Measurements from ENCODE around the gene CRACDL. TPM values are rescaled to one million over a fixed set of nuclear protein-coding genes. Genes with fewer than 3 reads are reported as not detected.
A peak's percentile ranks its signal among the peaks of the same experiment; 100 is the strongest.

Gene CRACDL
- total RNA-seq, 4 donors from 2014 or later: 5.2 to 10.6 (median 8.1) TPM

DNA sequence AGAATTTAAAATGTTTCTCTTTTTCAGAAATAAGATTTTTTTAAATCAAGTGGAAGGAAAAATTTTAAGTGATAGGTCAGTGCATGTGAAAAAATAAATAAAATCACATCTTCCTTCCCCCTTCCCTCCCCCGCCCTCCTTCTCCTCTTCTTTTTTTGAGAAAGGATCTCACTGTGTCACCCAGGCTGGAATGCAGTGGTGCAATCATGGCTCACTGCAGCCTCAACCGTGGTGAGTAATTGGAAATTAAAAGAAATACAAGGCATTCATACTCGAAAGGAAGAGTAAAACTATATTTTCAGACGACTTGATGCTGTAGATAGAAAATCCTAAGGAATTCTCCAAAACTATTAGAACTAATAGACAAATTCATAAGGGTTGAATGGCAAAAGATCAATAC is 16.9 kb upstream of the CRACDL start:
- H3K9me3 ChIP-seq: no peaks in the 10 kb centered on the region
- H3K4me3 ChIP-seq (replicated peaks in 1 of 3): no peak overlapping the region
- H3K4me1 ChIP-seq: no peaks in the 10 kb centered on the region
- intact Hi-C loops (cut with DNase I): no loop called here
- H3K36me3 ChIP-seq: no peaks in the 10 kb centered on the region
- 83 to 86% methylated on average over 4 of the region's 4 CpGs for WGBS, 2 donors
- H3K27ac ChIP-seq: no peak overlapping the region
- no peak for DNase-seq
- H3K27me3 ChIP-seq: no peaks in the 10 kb centered on the region
- TF ChIP-seq, protein P1, sequence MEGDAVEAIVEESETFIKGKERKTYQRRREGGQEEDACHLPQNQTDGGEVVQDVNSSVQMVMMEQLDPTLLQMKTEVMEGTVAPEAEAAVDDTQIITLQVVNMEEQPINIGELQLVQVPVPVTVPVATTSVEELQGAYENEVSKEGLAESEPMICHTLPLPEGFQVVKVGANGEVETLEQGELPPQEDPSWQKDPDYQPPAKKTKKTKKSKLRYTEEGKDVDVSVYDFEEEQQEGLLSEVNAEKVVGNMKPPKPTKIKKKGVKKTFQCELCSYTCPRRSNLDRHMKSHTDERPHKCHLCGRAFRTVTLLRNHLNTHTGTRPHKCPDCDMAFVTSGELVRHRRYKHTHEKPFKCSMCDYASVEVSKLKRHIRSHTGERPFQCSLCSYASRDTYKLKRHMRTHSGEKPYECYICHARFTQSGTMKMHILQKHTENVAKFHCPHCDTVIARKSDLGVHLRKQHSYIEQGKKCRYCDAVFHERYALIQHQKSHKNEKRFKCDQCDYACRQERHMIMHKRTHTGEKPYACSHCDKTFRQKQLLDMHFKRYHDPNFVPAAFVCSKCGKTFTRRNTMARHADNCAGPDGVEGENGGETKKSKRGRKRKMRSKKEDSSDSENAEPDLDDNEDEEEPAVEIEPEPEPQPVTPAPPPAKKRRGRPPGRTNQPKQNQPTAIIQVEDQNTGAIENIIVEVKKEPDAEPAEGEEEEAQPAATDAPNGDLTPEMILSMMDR (IDR thresholded peaks at IDR 0.05): no peak

DNA sequence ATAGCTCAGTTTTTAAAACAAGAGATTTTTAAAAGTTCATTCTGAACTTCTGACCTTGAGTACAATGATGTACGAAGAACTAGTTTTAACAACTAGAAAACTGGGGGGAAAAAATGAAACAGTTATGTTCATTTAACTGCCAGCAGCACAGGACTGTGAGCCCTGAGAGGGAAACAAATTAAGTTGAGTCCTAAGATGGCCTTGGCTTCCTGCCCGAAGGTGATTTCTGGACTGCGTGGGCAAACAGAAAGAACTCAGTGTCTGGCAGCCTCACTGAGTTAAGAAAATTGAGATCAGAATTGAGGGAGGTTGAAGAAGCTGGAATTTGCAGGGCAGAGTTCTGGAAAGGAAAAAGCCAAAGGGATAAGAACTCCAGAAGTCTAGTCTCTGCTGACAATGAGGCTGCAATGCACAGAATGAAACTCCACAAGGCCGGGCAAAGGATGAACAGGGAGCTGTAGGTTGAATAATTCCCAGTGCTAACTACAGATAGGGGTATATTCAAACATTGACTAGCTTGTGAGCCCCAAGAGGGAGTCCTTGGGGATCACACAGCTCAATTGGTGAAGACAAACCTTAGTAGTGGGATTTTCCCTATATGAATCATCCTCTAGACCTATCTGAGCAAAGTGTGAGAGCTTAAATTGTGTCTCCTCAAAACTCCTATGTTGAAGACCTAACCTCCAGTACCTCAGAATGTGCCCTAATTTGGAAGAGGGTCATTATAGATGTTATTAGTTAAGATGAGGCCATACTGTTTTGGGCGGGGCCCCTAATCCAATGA is 13.1 kb upstream of the CRACDL start:
- Histone ChIP-seq H3K36me3 (no peaks in the 10 kb centered on the region), H3K9me3 (no peaks in the 10 kb centered on the region), H3K27ac (no peak overlapping the region), H3K4me3 (replicated peaks in 1 of 3) (no peak overlapping the region), H3K4me1 (no peaks in the 10 kb centered on the region), H3K27me3 (no peaks in the 10 kb centered on the region)
- intact Hi-C loops (cut with DNase I): no loop called here
- peak; percentile 86 to 89 for DNase-seq
- TF ChIP-seq POLR2A (IDR thresholded peaks at IDR 0.05): no peak
- TF ChIP-seq, protein P1 (IDR thresholded peaks at IDR 0.05): no peak
- WGBS, 2 donors: 45 to 46% methylated on average over 5 of the region's 5 CpGs

DNA sequence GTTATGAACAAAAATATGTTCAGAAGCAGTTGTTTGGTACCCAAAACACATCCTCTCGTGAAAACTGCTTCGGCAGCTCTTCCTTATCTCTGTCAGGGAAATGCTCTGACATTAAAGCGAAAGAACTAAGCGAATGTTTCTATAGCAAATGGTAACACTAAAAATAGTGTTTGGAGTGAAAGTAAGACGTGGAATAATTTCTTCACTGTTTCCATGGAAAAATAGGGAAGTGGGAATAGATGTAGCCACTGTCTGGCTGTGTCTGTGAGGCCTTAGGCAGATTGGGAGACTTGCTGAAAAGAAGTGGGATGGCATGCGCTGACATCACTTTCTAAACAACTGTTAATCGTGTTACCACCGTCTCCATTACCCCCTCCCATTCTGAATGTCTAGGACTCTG is 11.5 kb upstream of the CRACDL start:
- no peak for DNase-seq
- Histone ChIP-seq H3K4me3 (replicated peaks in 1 of 3) (no peak overlapping the region), H3K4me1 (no peaks in the 10 kb centered on the region), H3K27ac (no peak overlapping the region), H3K27me3 (no peaks in the 10 kb centered on the region), H3K36me3 (no peaks in the 10 kb centered on the region), H3K9me3 (no peaks in the 10 kb centered on the region)
- intact Hi-C loops (cut with DNase I): no loop called here
- 79 to 84% methylated on average over 8 of the region's 8 CpGs for WGBS, 2 donors
- no peak for TF ChIP-seq POLR2A (IDR thresholded peaks at IDR 0.05)
- TF ChIP-seq, protein P1 (IDR thresholded peaks at IDR 0.05): no peak

DNA sequence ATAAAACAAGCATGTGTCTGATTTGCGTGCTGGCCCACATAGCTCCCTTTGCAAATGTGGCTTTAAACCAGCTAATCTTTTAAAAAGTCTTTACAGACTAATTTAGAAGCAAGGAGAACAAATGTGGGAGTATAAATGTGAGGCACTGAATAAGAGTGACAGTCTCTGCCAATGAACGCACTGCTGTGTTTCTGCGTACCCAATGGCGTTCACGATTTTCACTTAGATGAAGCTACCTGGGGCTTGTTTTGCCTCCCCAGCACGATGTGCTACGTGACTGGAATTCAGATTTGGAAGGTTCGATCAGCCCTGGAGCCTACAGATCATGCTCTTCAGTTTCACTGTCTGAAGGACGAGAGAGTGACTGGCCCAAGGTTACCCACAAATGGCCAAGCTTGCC is 10.8 kb upstream of the CRACDL start:
- intact Hi-C loops (cut with DNase I): no loop called here
- Histone ChIP-seq H3K4me3 (replicated peaks in 1 of 3) (no peak overlapping the region), H3K36me3 (no peaks in the 10 kb centered on the region), H3K27ac (no peak overlapping the region), H3K4me1 (no peaks in the 10 kb centered on the region), H3K27me3 (no peaks in the 10 kb centered on the region), H3K9me3 (no peaks in the 10 kb centered on the region)
- 88 to 93% methylated on average over 9 of the region's 9 CpGs for WGBS, 2 donors
- no peak for DNase-seq
- no peak for TF ChIP-seq POLR2A (IDR thresholded peaks at IDR 0.05)
- TF ChIP-seq, protein P1 (IDR thresholded peaks at IDR 0.05): no peak

DNA sequence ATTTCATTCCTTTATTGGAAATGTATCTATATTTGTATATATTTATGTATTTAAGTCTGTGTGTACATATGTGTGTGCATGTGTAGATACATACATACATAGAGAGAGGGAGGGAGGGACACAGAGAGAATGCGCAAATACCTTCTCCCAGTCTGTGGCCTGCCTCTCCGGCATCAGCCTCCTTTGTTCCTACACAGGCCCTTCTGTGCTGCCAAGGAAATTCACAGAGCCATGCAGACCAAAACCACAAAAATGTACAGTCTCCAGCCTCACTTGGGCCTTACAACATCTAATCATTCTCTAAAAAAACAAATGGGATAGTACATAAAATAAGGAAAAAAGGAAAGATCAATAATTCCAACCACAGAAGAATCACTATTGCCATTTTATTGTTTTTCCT is 8.8 kb upstream of the CRACDL start:
- no peak for DNase-seq
- H3K9me3 ChIP-seq: no peaks in the 10 kb centered on the region
- no peaks in the 10 kb centered on the region for H3K36me3 ChIP-seq
- no peak overlapping the region for H3K27ac ChIP-seq
- no peaks in the 10 kb centered on the region for H3K27me3 ChIP-seq
- no peaks in the 10 kb centered on the region for H3K4me1 ChIP-seq
- intact Hi-C loops (cut with DNase I): no loop called here
- TF ChIP-seq, protein P1 (IDR thresholded peaks at IDR 0.05): no peak
- no peak for TF ChIP-seq POLR2A (IDR thresholded peaks at IDR 0.05)
- WGBS, 2 donors: 98 to 100% methylated on average over 2 of the region's 2 CpGs
- no peak overlapping the region for H3K4me3 ChIP-seq (replicated peaks in 1 of 3)
